Measurements from ENCODE around the gene PRAME.

DNA sequence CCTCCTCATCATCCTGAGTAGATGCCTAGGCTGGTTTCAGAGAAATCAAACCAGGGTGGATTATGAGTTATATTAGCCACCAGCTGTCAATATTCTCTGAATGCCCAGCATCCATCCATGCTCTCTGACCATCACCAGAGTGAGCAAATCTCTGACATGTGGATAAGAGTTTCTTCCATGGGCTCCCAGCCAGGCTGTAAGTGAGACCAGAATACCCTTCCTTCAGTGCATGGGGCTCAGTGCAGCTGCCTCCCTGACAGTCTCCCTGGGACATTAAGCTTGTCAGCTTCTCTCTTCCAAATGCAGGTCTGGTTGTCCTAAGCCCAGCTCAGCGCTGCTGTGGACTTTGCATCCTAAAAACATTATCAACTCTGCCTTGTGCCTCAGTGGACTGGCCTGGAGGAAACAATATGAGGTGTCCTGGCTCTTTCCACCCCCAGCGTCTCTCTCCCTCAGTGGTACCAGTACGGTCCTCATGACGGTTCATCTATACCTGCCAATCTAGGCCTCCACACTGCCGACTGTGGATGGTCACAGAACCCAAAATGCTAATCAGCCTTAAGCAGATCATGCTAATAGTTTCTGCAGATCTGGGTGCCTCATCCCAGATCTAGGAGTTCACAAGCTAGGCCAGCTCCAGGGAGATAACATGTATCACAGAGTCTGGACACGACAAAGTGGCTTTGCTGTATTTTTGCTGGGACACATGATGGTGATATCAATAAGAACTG is 41.6 kb upstream of the PRAME start:
- no peak for TF ChIP-seq POLR2AphosphoS5 (IDR thresholded peaks at IDR 0.05; ENCODE audit: low read depth)
- TF ChIP-seq, protein P1, sequence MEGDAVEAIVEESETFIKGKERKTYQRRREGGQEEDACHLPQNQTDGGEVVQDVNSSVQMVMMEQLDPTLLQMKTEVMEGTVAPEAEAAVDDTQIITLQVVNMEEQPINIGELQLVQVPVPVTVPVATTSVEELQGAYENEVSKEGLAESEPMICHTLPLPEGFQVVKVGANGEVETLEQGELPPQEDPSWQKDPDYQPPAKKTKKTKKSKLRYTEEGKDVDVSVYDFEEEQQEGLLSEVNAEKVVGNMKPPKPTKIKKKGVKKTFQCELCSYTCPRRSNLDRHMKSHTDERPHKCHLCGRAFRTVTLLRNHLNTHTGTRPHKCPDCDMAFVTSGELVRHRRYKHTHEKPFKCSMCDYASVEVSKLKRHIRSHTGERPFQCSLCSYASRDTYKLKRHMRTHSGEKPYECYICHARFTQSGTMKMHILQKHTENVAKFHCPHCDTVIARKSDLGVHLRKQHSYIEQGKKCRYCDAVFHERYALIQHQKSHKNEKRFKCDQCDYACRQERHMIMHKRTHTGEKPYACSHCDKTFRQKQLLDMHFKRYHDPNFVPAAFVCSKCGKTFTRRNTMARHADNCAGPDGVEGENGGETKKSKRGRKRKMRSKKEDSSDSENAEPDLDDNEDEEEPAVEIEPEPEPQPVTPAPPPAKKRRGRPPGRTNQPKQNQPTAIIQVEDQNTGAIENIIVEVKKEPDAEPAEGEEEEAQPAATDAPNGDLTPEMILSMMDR (conservative IDR thresholded peaks at IDR 0.05; ENCODE audit: low read depth in 2 of 2), result no peak
- TF ChIP-seq, protein P2, sequence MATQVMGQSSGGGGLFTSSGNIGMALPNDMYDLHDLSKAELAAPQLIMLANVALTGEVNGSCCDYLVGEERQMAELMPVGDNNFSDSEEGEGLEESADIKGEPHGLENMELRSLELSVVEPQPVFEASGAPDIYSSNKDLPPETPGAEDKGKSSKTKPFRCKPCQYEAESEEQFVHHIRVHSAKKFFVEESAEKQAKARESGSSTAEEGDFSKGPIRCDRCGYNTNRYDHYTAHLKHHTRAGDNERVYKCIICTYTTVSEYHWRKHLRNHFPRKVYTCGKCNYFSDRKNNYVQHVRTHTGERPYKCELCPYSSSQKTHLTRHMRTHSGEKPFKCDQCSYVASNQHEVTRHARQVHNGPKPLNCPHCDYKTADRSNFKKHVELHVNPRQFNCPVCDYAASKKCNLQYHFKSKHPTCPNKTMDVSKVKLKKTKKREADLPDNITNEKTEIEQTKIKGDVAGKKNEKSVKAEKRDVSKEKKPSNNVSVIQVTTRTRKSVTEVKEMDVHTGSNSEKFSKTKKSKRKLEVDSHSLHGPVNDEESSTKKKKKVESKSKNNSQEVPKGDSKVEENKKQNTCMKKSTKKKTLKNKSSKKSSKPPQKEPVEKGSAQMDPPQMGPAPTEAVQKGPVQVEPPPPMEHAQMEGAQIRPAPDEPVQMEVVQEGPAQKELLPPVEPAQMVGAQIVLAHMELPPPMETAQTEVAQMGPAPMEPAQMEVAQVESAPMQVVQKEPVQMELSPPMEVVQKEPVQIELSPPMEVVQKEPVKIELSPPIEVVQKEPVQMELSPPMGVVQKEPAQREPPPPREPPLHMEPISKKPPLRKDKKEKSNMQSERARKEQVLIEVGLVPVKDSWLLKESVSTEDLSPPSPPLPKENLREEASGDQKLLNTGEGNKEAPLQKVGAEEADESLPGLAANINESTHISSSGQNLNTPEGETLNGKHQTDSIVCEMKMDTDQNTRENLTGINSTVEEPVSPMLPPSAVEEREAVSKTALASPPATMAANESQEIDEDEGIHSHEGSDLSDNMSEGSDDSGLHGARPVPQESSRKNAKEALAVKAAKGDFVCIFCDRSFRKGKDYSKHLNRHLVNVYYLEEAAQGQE (IDR thresholded peaks at IDR 0.05; ENCODE audit: unreplicated experiment), result no peak
